Neural progenitor cell (in vitro differentiated cells): ENCODE results near the gene ESF1. TPM values are rescaled to one million over a fixed set of nuclear protein-coding genes. Genes with fewer than 3 reads are reported as not detected.

Experiments used
- DNase-seq: peaks from one replicate; pipeline ENCODE4 v3.0.0-alpha.2; 2016; ENCODE audit warnings: low spot score
- H2AFZ ChIP-seq: fragments of 200-600 bp; sonication (generic); replicated peaks from 2 replicates; pipeline ENCODE4 v1.6.1; 2016; ENCODE audit warnings: antibody characterized with exemption
- H3F3A ChIP-seq: fragments of 200-600 bp; sonication (generic); 2 replicates; pipeline ENCODE4 v1.6.1; 2016; ENCODE audit warnings: antibody characterized with exemption, low read depth
- H3K27ac ChIP-seq: fragments of 200-600 bp; sonication (generic); 2 replicates; pipeline ENCODE4 v1.5.1; 2016; ENCODE audit warnings: mild to moderate bottlenecking
- H3K27me3 ChIP-seq: fragments of 200-600 bp; sonication (generic); 2 replicates; pipeline ENCODE4 v1.6.1; 2016; ENCODE audit warnings: mild to moderate bottlenecking, moderate library complexity
- H3K36me3 ChIP-seq: fragments of 200-600 bp; sonication (generic); 2 replicates; pipeline ENCODE4 v1.5.1; 2016
- H3K4me1 ChIP-seq: fragments of 200-600 bp; sonication (generic); 2 replicates; pipeline ENCODE4 v1.6.1; 2016; ENCODE audit warnings: mixed run types
- H3K4me2 ChIP-seq: fragments of 200-600 bp; sonication (generic); 2 replicates; pipeline ENCODE4 v1.6.1; 2016
- H3K4me3 ChIP-seq: fragments of 200-600 bp; sonication (generic); 2 replicates; pipeline ENCODE4 v1.5.1; 2016
- H3K79me2 ChIP-seq: fragments of 200-600 bp; sonication (generic); 2 replicates; pipeline ENCODE4 v1.6.1; 2016; ENCODE audit warnings: low read depth
- H3K9ac ChIP-seq: fragments of 200-600 bp; sonication (generic); 2 replicates; pipeline ENCODE4 v1.6.1; 2016
- H3K9me3 ChIP-seq: fragments of 200-600 bp; sonication (generic); 2 replicates; pipeline ENCODE4 v1.5.1; 2016; ENCODE audit warnings: low read depth
- H4K20me1 ChIP-seq: fragments of 200-600 bp; sonication (generic); 2 replicates; pipeline ENCODE4 v1.6.1; 2016; ENCODE audit warnings: low read depth
- H3K27ac Mint-ChIP-seq: 3 replicates; pipeline ENCODE4 v1.8.0; 2021; ENCODE audit warnings: mixed read lengths
- H3K27me3 Mint-ChIP-seq: 2 replicates; pipeline ENCODE4 v1.8.0; 2022; ENCODE audit warnings: low read depth, mild to moderate bottlenecking, inconsistent platforms, moderate library complexity, mixed read lengths; ENCODE audit not compliant: insufficient read depth
- H3K36me3 Mint-ChIP-seq: 3 replicates; pipeline ENCODE4 v1.8.0; 2021; ENCODE audit warnings: mixed read lengths
- H3K4me1 Mint-ChIP-seq: 3 replicates; pipeline ENCODE4 v1.8.0; 2021; ENCODE audit warnings: mixed read lengths
- H3K4me3 Mint-ChIP-seq: 3 replicates; pipeline ENCODE4 v1.8.0; 2021; ENCODE audit warnings: mild to moderate bottlenecking, moderate library complexity, mixed read lengths
- H3K9me3 Mint-ChIP-seq: 3 replicates; pipeline ENCODE4 v1.8.0; 2020; ENCODE audit warnings: mixed read lengths
- CTCF ChIP-seq: fragments of 200-600 bp; sonication (generic); IDR thresholded peaks from 2 replicates; pipeline ENCODE4 v1.5.1; 2017; ENCODE audit warnings: antibody characterized with exemption, mild to moderate bottlenecking
- EZH2 ChIP-seq: fragments of 200-600 bp; sonication (generic); IDR thresholded peaks from 2 replicates; pipeline ENCODE4 v1.6.1; 2017; ENCODE audit warnings: antibody characterized with exemption, mild to moderate bottlenecking, moderate library complexity
- EZH2phosphoT487 ChIP-seq: fragments of 200-600 bp; sonication (generic); IDR thresholded peaks from 2 replicates; pipeline ENCODE4 v1.6.1; 2017; ENCODE audit warnings: antibody characterized with exemption
- total RNA-seq: library from RNA; depleted of rRNA; stranded (reverse); fragments of >200 nt; gene quantifications from 2 replicates; pipeline ENCODE4 v1.2.3, GENCODE V29; 2015; ENCODE audit warnings: low replicate concordance

Gene ESF1
- total RNA-seq, 1 donor from 2014 or later: 29.1 TPM

DNA sequence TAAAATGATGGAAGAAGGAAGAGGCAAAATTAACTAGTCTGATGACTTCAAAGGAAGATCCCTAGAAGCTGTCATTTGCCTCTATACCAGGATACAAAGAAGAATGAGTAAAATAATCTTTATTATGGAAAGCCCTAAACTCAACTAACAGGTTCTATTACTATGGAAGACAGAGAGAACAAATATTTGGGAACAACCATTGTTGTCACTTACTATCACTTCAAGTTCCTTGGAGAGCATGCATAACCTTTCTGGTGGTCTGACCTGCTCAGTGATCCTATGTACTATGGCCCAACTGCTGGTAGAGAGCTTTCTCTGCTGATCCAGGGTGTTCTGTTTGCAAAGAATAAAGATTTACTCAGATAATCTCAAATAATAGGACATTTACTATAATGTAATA lies 83.2 kb downstream of the ESF1 start:
- Histone ChIP-seq H3F3A (no peaks in the 10 kb centered on the region), H3K9me3 (no peaks in the 10 kb centered on the region), H3K79me2 (no peaks in the 10 kb centered on the region), H2AFZ (no peak overlapping the region), H4K20me1 (no peaks in the 10 kb centered on the region), H3K4me2 (no peak overlapping the region), H3K4me3 (no peak overlapping the region), H3K36me3 (no peaks in the 10 kb centered on the region), H3K4me1 (no peaks in the 10 kb centered on the region), H3K27me3 (no peaks in the 10 kb centered on the region), H3K27ac (no peak overlapping the region), H3K9ac (no peak overlapping the region)
- TF ChIP-seq CTCF (no peak), EZH2phosphoT487 (no peak), EZH2 (no peak)
- H3K27ac Mint-ChIP-seq: no peak overlapping the region
- no peak overlapping the region for H3K4me3 Mint-ChIP-seq
- H3K4me1 Mint-ChIP-seq: no peaks in the 10 kb centered on the region
- H3K36me3 Mint-ChIP-seq: no peaks in the 10 kb centered on the region
- no peak for DNase-seq
- no peaks in the 10 kb centered on the region for H3K9me3 Mint-ChIP-seq
- peaks cover 2% of the 10 kb centered on the region for H3K27me3 Mint-ChIP-seq

DNA sequence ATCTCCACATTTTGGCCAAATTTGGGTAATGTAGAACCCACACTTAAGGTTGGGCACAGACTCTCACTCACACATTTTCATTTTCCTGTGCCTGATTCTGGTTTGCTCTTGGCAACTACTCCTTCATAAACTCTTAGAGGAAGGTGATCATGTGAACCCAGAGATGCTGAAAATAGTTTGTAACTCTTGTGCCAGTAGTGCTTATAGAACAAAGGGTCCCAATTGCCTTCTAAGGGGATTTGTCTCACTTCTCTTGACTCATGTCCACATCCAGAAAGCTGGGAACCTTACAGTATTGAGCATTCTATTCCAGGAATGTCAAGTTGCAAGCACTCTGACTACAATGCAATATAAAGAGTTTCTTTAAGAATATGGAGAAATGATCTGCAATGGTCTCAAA lies 84.0 kb downstream of the ESF1 start:
- Histone ChIP-seq H3K36me3 (no peaks in the 10 kb centered on the region), H2AFZ (no peak overlapping the region), H3K4me1 (no peaks in the 10 kb centered on the region), H3K9me3 (no peaks in the 10 kb centered on the region), H3K27ac (no peak overlapping the region), H3K9ac (no peak overlapping the region), H3F3A (no peaks in the 10 kb centered on the region), H3K4me2 (no peak overlapping the region), H3K79me2 (no peaks in the 10 kb centered on the region), H3K4me3 (no peak overlapping the region), H3K27me3 (no peaks in the 10 kb centered on the region), H4K20me1 (no peaks in the 10 kb centered on the region)
- DNase-seq: no peak
- TF ChIP-seq CTCF: no peak
- TF ChIP-seq EZH2: no peak
- no peak for TF ChIP-seq EZH2phosphoT487
- Mint-ChIP-seq H3K9me3 (no peaks in the 10 kb centered on the region), H3K36me3 (no peaks in the 10 kb centered on the region), H3K27ac (no peak overlapping the region), H3K4me1 (no peaks in the 10 kb centered on the region), H3K4me3 (no peak overlapping the region), H3K27me3 (peaks cover 2% of the 10 kb centered on the region)

GRCh38 chr20:13694420-13695150 lies 90.1 kb downstream of the ESF1 start:
- no peaks in the 10 kb centered on the region for H4K20me1 ChIP-seq
- H3K9me3 ChIP-seq: no peaks in the 10 kb centered on the region
- no peaks in the 10 kb centered on the region for H3K4me1 ChIP-seq
- Mint-ChIP-seq H3K4me3 (no peak overlapping the region), H3K36me3 (no peaks in the 10 kb centered on the region), H3K27ac (no peak overlapping the region), H3K27me3 (peaks cover 4% of the 10 kb centered on the region), H3K9me3 (no peaks in the 10 kb centered on the region), H3K4me1 (no peaks in the 10 kb centered on the region)
- H3K36me3 ChIP-seq: no peaks in the 10 kb centered on the region
- H3K79me2 ChIP-seq: no peaks in the 10 kb centered on the region
- H3K9ac ChIP-seq: no peak overlapping the region
- H3K27ac ChIP-seq: no peak overlapping the region
- no peak overlapping the region for H3K4me3 ChIP-seq
- H3K27me3 ChIP-seq: no peaks in the 10 kb centered on the region
- no peak overlapping the region for H2AFZ ChIP-seq
- H3F3A ChIP-seq: no peaks in the 10 kb centered on the region
- no peak for TF ChIP-seq CTCF
- TF ChIP-seq EZH2phosphoT487: no peak
- TF ChIP-seq EZH2: no peak
- no peak for DNase-seq
- no peak overlapping the region for H3K4me2 ChIP-seq
